ENCODE measurements around the gene MATCAP1. TPM values are rescaled to one million over a fixed set of nuclear protein-coding genes. Genes with fewer than 3 reads are reported as not detected.

Gene MATCAP1
- total RNA-seq, 1 experiment from 2014 or later, result 36.5 TPM

DNA sequence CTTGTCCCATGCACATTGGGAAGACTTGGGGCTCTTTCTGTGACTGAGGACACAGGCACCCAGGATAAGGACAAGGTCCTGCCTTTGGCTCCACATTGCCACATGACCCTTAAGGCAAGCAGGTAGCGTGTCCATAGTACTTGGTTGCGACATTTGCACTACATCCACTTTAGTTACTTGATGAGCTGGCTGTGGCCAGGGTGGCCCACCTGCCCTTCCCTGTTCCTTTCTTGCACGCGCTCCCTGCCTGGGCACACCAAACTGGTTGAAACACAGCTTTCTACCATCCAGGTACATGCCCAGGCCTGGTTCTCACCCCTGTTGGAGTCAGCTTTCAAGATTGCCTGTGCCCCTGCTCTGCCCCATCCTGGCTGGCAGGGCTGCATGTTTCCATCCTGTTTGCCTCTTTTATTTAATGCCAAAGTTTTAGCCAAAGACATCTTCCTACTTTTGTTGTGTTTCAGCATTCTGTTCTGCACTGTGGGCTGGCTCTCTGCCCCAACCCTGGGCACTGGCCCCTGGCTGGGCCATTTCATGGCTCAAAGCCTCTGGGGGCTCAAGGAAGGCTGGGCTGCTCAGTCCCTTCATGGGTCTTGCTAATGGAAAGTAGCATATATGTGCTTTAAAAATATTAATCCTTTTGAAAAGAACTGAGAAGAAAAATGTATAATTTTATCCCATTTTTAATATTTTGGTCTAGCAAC, 36.2 kb downstream of the MATCAP1 start:
- H3K36me3 Mint-ChIP-seq (ENCODE audit: insufficient read depth, unreplicated experiment), result peaks cover 52% of the 10 kb centered on the region
- intact Hi-C loops (cut with micrococcal nuclease; ENCODE audit: unreplicated experiment), result no loop called here
- no peak overlapping the region for H3K27ac Mint-ChIP-seq (ENCODE audit: unreplicated experiment)
- H3K4me3 Mint-ChIP-seq (ENCODE audit: low read depth, unreplicated experiment), result no peak overlapping the region
- no peaks in the 10 kb centered on the region for H3K27me3 Mint-ChIP-seq (ENCODE audit: unreplicated experiment)
- TF ChIP-seq, protein P1, sequence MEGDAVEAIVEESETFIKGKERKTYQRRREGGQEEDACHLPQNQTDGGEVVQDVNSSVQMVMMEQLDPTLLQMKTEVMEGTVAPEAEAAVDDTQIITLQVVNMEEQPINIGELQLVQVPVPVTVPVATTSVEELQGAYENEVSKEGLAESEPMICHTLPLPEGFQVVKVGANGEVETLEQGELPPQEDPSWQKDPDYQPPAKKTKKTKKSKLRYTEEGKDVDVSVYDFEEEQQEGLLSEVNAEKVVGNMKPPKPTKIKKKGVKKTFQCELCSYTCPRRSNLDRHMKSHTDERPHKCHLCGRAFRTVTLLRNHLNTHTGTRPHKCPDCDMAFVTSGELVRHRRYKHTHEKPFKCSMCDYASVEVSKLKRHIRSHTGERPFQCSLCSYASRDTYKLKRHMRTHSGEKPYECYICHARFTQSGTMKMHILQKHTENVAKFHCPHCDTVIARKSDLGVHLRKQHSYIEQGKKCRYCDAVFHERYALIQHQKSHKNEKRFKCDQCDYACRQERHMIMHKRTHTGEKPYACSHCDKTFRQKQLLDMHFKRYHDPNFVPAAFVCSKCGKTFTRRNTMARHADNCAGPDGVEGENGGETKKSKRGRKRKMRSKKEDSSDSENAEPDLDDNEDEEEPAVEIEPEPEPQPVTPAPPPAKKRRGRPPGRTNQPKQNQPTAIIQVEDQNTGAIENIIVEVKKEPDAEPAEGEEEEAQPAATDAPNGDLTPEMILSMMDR (IDR thresholded peaks at IDR 0.05; ENCODE audit: unreplicated experiment), result no peak
- BruUV-seq (replicated peaks), result no TSS peak
- H3K9me3 Mint-ChIP-seq (ENCODE audit: low read depth, unreplicated experiment), result no peaks in the 10 kb centered on the region
- H3K4me1 Mint-ChIP-seq (ENCODE audit: low read depth, unreplicated experiment), result no peaks in the 10 kb centered on the region
- DNase-seq, result no peak
- CTCF ChIA-PET, result no interaction called here

- H3K36me3 Mint-ChIP-seq (ENCODE audit: insufficient read depth, unreplicated experiment), result peaks cover 50% of the 10 kb centered on the region
- TF ChIP-seq, protein P1 (IDR thresholded peaks at IDR 0.05; ENCODE audit: unreplicated experiment), result no peak
- no peak overlapping the region for H3K4me3 Mint-ChIP-seq (ENCODE audit: low read depth, unreplicated experiment)
- no TSS peak for BruUV-seq (replicated peaks)
- DNase-seq, result no peak
- no peaks in the 10 kb centered on the region for H3K9me3 Mint-ChIP-seq (ENCODE audit: low read depth, unreplicated experiment)
- no peaks in the 10 kb centered on the region for H3K4me1 Mint-ChIP-seq (ENCODE audit: low read depth, unreplicated experiment)
- CTCF ChIA-PET, result no interaction called here
- intact Hi-C loops (cut with micrococcal nuclease; ENCODE audit: unreplicated experiment), result no loop called here
- H3K27me3 Mint-ChIP-seq (ENCODE audit: unreplicated experiment), result no peaks in the 10 kb centered on the region
- H3K27ac Mint-ChIP-seq (ENCODE audit: unreplicated experiment), result no peak overlapping the region
Measured at GRCh38 chr16:67146523-67147357, 37.0 kb downstream of the MATCAP1 start.

GRCh38 chr16:67145746-67146145, 38.0 kb downstream of the MATCAP1 start:
- CTCF ChIA-PET, result no interaction called here
- no peaks in the 10 kb centered on the region for H3K9me3 Mint-ChIP-seq (ENCODE audit: low read depth, unreplicated experiment)
- H3K27ac Mint-ChIP-seq (ENCODE audit: unreplicated experiment), result no peak overlapping the region
- intact Hi-C loops (cut with micrococcal nuclease; ENCODE audit: unreplicated experiment), result no loop called here
- no peak overlapping the region for H3K4me3 Mint-ChIP-seq (ENCODE audit: low read depth, unreplicated experiment)
- no TSS peak for BruUV-seq (replicated peaks)
- H3K4me1 Mint-ChIP-seq (ENCODE audit: low read depth, unreplicated experiment), result no peaks in the 10 kb centered on the region
- DNase-seq, result no peak
- no peaks in the 10 kb centered on the region for H3K27me3 Mint-ChIP-seq (ENCODE audit: unreplicated experiment)
- H3K36me3 Mint-ChIP-seq (ENCODE audit: insufficient read depth, unreplicated experiment), result peaks cover 51% of the 10 kb centered on the region
- TF ChIP-seq, protein P1 (IDR thresholded peaks at IDR 0.05; ENCODE audit: unreplicated experiment), result no peak

DNA sequence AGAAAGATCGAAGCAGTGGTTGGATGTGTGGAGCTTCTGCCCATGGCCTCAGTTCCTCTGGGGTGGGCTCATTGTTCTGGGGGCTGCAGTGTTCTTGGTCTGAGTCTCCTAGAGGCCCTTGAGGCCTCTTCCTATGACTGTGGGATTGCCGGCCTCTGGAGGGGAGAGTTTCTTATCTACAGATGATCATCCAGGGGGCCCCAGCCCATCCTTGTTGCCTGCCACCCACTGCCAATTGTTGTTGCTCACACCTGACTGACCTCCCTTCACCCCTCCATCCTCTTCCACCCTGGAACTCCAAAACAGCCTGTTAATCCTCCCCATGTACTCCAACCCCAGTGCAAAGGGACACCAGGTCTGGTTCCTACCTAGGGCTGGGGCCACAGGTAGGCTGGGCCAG, 38.8 kb downstream of the MATCAP1 start:
- H3K4me3 Mint-ChIP-seq (ENCODE audit: low read depth, unreplicated experiment), result no peak overlapping the region
- no peaks in the 10 kb centered on the region for H3K27me3 Mint-ChIP-seq (ENCODE audit: unreplicated experiment)
- no peaks in the 10 kb centered on the region for H3K9me3 Mint-ChIP-seq (ENCODE audit: low read depth, unreplicated experiment)
- no peak for DNase-seq
- H3K27ac Mint-ChIP-seq (ENCODE audit: unreplicated experiment), result no peak overlapping the region
- intact Hi-C loops (cut with micrococcal nuclease; ENCODE audit: unreplicated experiment), result no loop called here
- H3K4me1 Mint-ChIP-seq (ENCODE audit: low read depth, unreplicated experiment), result no peaks in the 10 kb centered on the region
- TF ChIP-seq, protein P1 (IDR thresholded peaks at IDR 0.05; ENCODE audit: unreplicated experiment), result no peak
- CTCF ChIA-PET, result interaction anchor here (0.6 kb wide), 1 partner anchor 950 kb away, joined by 4 read pairs; no protein-coding TSS in a partner anchor
- BruUV-seq (replicated peaks), result no TSS peak
- peaks cover 51% of the 10 kb centered on the region for H3K36me3 Mint-ChIP-seq (ENCODE audit: insufficient read depth, unreplicated experiment)

Data from Calu3 (cell line).